ENCODE measurements around the gene ZNF225. TPM values are rescaled to one million over a fixed set of nuclear protein-coding genes. Genes with fewer than 3 reads are reported as not detected.

The ZNF225 gene
- total and polyA plus RNA-seq, 9 of the 15 experiments (the other 6 are each of a cell fraction or from before 2014, with no cell fraction given), result 1.4 to 4.2 (median 2.2) TPM

- intact Hi-C loops (cut with micrococcal nuclease) (no loop called here), in situ Hi-C loops (cut with MboI) (no loop called here)
- H3K27me3 ChIP-seq (ENCODE audit: control insufficient read depth in 2 of 2, insufficient read depth in 2 of 2, low read length in 2 of 2), result no peaks in the 10 kb centered on the region
- DNase-seq (ENCODE audit: extremely low read depth in 1 of 4, low spot score in 3 of 4) (no peak), ATAC-seq (no peak), FAIRE-seq (no peak)
- no peak for TF ChIP-seq TCF7L2 (IDR thresholded peaks at IDR 0.05; ENCODE audit: low read depth, low read length)
- no peak for TF ChIP-seq SAFB (IDR thresholded peaks at IDR 0.05; ENCODE audit: borderline replicate concordance, low read depth, low read length)
- TF ChIP-seq CTCF (IDR thresholded peaks at IDR 0.05 in 2 of 3, conservative IDR thresholded peaks at IDR 0.05 in 1 of 3; ENCODE audit: insufficient read depth in 2 of 3, low read depth in 1 of 3, low read length in 3 of 3), result no peak
- TF ChIP-seq ATF1 (CRISPR knock-in tag; IDR thresholded peaks at IDR 0.05), result no peak
- no peak for TF ChIP-seq ATF1 (tag; IDR thresholded peaks at IDR 0.05)
- no peak for TF ChIP-seq PTTG1 (tag; IDR thresholded peaks at IDR 0.05; ENCODE audit: low read depth)
- TF ChIP-seq E2F6 (IDR thresholded peaks at IDR 0.05; ENCODE audit: borderline replicate concordance in 1 of 2, extremely low read depth in 1 of 2, insufficient read depth in 1 of 2, insufficient read length in 1 of 2, low read depth in 1 of 2, low read length in 1 of 2, poor library complexity in 1 of 2, severe bottlenecking in 1 of 2), result no peak
- ChIA-PET POLR2A (no interaction called here), CTCF (ENCODE audit: low intra/inter-chr PET ratio) (no interaction called here)
- no TSS peak for BruUV-seq (replicated peaks)
- no peak overlapping the region for H3K4me3 ChIP-seq
- no peak overlapping the region for H2AFZ ChIP-seq (ENCODE audit: low read depth, low read length)
- no peak overlapping the region for H3K9ac ChIP-seq (ENCODE audit: insufficient read depth in 1 of 2, low read depth in 2 of 2, low read length in 2 of 2)
- H4K20me1 ChIP-seq (replicated peaks; ENCODE audit: control insufficient read depth, insufficient read depth, low read length), result no peaks in the 10 kb centered on the region
- no peak overlapping the region for H3K27ac ChIP-seq (ENCODE audit: extremely low read depth, low read depth, low read length)
- H3K79me2 ChIP-seq (ENCODE audit: control insufficient read depth, insufficient read depth, low read length), result no peaks in the 10 kb centered on the region
- H3K4me1 ChIP-seq (replicated peaks in 1 of 2; ENCODE audit: control insufficient read depth in 2 of 2, insufficient read depth in 2 of 2, low read length in 2 of 2), result no peaks in the 10 kb centered on the region
- H3K9me3 ChIP-seq (replicated peaks; ENCODE audit: control insufficient read depth, insufficient read depth, low read depth, low read length), result peaks cover 9% of the 10 kb centered on the region
- no peak overlapping the region for H3K4me2 ChIP-seq (ENCODE audit: insufficient read depth, low read length)
- H3K9me1 ChIP-seq (ENCODE audit: control insufficient read depth, insufficient read depth, low read length), result no peaks in the 10 kb centered on the region
- peaks cover 5% of the 10 kb centered on the region; the same call in 2 of the 3 replicates for H3K36me3 ChIP-seq (ENCODE audit: control insufficient read depth, insufficient read depth, low read length)
These were observed 67.8 kb downstream of the ZNF225 start for GRCh38 chr19:44180968-44181367.

Data from K562 (cell line).